ENCODE data around the gene ERMAP. TPM values are rescaled to one million over a fixed set of nuclear protein-coding genes. Genes with fewer than 3 reads are reported as not detected.
"Not testable (repeated sequence)": the region's sequence is repeated elsewhere in the genome, so short reads cannot be mapped to it uniquely, and the experiment has no call there.

ERMAP gene
- total RNA-seq, 1 donor from 2014 or later = 10.9 TPM

DNA sequence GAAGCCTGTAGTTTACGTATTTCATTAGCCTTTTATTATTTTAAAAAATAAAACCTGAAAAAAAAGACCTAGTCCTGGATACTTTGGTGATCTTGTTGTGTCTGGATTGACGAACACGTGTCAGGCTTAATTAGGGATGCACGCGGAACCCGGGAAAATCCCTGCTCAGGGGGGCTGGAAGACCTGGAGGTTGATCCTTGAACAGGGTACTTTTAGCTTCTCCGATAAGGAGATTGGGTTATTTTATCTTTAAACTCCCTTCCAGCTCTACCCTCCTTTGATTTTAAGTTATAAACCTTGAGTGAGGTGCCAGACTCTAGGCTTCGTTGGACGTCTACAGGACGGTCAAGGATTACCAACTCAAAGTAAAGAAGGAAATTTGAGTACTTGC is 28.9 kb downstream of the ERMAP start:
- peak; percentile 51 for DNase-seq

- DNase-seq = peak; percentile 97
Observed at GRCh38 chr1:42846257-42847110, 29.6 kb downstream of the ERMAP start, which contains the start of gene ZNF691. Gene ZNF691, plus strand, starts transcription at chr1:42846613. Its CDS starts 3,046 bp downstream, at chr1:42849659.

GRCh38 chr1:42847111-42847595 is 30.2 kb downstream of the ERMAP start:
- no peak for DNase-seq

DNA sequence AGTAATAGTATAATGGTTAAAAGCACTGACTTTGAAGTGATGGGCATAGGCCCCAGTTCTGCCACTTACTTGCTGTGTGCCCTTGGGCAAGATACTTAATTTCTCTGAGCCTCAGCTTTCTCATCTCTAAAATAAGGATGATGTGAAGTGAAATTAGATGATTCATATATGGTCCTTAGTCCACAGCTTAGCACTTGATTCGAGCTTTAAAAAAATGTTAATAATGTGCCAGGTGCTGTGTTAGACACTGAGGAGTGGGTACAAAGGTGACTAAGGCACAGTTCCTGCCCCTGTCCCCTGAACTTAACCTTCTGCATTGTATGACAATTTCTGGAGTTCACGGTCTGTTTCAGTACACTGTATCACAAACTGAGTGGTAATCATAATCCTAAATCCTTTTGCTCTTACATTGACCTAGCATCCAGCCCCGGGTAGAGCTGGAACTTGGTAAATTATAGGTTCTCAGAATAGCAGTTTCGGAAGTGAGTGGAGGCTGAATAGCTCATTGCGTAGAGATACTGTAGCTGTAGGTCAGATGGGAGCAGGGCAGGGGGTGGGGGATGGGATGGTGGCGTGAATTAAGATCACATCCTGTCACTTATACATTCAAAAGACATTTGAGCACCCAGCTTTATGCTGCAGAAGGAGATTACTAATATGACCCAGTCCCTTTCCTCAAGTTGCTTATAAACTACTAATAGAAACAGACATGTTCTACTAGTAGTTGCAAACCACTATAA is 31.0 kb downstream of the ERMAP start:
- no peak for DNase-seq

DNA sequence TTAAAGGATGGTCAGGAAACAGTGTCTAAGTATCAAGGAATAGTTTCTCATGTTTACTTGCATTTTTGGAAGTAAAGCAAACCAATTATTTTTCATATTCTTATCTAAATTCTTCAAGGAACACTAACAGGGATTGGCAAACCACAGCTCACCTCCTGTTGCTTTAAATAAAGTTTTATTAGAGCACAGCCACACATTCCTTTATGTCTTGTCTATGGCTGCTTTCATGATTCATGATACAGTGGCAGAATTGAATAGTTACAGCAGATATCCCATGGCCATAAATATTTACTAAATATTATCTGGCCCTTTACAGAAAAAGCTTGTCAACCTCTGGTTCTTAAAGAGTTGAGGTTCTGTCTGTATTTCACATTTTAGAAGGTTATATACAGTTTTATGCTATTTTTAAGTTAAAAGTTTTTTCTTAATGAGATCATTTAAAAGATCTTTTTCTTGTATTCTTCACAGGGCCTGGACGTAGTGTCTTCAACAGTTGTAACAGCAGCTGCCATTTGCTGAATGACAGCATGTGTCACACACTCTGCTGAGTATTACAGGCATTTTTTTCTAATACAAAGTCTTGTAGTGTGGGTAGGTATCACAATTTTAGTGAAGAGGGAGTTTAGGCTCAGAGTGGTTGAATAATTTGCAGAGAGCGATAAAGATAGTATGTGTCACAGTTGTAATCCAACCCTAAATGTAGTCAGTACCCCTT is 32.1 kb downstream of the ERMAP start:
- no peak for DNase-seq

DNA sequence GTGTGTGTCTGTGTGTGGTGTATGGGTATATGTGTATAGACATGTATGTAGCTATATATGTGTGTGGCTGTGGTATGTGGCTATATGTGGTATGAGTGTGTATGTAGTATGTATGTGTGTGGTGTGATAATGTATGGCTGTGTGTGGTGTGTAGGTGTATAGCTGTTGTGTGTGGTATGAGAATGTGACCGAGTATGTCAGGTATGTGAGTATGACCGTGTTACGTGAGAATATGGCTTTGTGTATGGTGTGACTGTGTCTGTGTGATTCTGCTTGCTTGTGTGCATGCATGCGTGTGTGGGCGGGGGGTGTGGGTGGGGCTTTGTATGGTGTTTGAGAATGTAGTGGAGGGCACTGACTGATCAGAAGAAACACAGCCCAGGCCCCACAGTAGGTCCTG is 33.0 kb downstream of the ERMAP start:
- DNase-seq = no peak

- DNase-seq = no peak
Observed at GRCh38 chr1:42851420-42851819, 34.5 kb downstream of the ERMAP start.

GRCh38 chr1:42851960-42852607 is 35.2 kb downstream of the ERMAP start:
- DNase-seq = no peak

DNA sequence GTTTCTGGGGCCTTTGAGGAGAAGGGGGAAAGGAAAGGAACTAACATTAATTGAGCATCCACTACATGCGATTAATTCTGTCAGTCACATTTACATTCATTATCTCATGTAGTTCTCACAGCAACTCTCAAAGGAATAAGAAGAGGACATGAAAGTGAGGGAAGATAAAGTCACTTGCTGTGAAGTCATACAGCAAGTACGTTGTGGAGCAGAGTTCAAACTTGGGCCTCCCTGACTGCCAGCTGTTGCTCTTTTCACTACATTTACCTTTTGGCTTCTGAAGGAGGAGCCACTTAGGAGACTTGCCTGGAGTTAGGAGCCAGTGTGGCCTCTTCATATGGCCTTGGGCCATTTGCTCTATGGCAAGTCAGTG is 35.7 kb downstream of the ERMAP start:
- no peak for DNase-seq

GRCh38 chr1:42853116-42853884 is 36.4 kb downstream of the ERMAP start:
- DNase-seq = no peak

- DNase-seq = not testable (repeated sequence)
Observed at GRCh38 chr1:42856554-42856953, 39.6 kb downstream of the ERMAP start.

GRCh38 chr1:42859366-42859765 is 42.4 kb downstream of the ERMAP start:
- DNase-seq = not testable (repeated sequence)

DNA sequence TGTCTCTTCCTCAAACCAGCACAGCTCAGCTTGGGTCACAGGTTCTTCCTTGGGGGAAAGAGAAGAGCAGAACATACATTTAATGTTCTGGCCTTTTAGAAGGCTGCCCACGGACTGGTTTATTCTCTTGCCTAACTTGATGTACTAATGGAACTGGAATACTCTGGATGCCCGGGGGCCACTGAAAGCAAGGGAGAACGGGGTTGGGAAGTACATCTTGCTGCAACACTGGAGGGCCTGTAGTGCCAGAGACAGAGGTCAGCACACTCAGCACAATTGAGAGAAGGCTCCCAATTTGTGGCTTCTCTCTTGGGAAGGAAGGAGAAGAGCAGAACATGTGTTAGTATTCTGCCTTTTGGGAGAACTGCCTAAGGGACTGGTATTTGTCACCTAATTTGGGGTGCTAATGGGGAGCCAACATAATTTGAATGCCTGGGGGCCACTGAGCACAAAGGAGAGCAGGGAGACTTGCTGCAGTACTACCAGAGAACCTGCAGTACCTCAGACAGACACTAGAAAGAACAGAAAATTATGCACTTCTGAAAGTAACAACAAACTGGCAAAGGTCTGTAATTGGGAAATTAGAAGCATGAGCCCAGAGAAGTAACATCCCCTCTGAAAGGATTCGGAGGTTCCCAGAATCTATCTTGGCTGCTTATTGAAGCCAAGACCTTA is 43.6 kb downstream of the ERMAP start:
- DNase-seq = no peak

GRCh38 chr1:42861014-42861399 is 44.1 kb downstream of the ERMAP start:
- DNase-seq = no peak

DNA sequence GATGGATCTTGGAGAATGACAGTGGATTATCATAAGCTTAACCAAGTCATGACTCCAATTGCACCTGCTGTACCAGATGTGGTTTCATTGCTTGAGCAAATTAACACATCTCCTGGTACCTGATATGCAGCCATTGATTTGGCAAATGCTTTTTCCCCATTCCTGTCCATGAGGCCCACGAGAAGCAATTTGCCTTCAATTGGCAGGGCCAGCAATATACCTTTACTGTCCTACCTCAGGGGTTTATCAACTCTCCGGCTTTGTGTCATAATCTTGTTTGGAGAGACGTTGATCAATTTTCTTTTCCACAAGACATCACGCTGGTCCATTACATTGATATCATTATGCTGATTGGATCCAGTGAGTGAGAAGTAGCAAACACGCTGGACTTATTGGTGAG is 49.6 kb downstream of the ERMAP start:
- no peak for DNase-seq

DNA sequence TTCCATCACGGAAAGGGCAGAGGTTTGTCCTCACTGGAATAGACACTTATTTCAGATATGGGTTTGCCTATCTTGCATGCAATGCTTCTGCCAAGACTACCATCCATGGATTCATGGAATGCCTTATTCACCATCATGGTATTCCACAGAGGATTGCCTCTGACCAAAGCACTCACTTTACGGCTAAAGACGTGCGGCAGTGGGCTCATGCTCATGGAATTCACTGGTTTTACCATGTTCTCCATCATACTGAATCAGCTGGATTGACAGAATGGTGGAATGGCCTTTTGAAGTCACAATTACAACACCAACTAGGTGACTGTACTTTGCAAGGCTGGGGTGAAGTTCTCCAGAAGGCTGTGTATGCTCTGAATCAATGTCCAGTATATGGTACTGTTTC is 51.5 kb downstream of the ERMAP start:
- DNase-seq = not testable (repeated sequence)

- DNase-seq = not testable (repeated sequence)
Observed at GRCh38 chr1:42869254-42869653, 52.3 kb downstream of the ERMAP start.

DNA sequence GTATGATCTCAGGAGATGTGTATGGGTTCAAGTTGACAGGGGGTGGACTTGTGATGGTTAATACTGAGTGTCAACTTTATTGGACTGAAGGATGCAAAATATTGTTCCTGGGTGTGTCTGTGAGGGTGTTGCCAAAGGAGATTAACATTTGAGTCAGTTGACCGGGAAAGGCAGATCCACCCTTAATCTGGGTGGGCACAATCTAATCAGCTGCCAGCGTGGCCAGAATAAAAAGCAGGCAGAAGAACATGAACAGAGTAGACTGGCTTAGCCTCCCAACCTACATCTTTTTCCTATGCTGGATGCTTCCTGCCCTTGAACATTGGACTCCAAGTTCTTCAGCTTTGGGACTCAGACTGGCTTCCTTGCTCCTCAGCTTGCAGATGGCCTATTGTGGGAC is 52.8 kb downstream of the ERMAP start:
- DNase-seq = not testable (repeated sequence)

DNA sequence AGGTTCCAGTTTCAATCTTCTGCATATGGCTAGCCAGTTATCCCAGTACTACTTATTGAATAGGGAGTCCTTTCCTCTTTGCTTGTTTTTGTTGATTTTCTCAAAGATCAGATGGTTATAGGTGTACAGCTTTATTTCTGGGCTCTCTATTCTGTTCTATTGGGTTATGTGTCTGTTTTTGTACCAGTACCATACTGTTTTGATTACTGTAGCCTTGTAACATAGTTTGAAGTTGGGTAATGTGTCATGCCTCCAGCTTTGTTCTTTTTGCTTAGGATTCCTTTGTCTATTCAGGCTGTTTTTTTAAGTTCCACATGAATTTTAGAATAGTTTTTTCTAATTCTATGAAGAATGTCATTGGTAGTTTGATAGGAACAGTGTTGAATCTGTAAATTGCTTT is 56.2 kb downstream of the ERMAP start:
- DNase-seq = not testable (repeated sequence)

DNA sequence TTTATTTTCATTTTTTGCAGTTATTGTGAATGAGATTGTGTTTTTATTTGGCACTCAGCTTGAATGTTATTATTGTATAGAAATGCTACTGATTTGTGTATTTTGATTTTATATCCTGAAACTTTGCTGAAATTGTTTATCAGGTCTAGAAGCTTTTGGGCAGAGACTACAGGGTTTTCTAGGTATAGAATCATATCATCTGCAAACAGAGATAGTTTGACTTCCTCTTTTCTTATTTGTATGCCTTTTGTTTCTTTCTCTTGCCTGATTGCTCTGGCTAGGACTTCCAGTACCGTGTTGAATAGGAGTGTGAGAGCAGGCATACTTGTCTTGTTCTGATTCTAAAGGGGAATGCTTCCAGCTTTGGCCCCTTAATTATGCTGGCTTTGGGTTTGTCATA is 56.7 kb downstream of the ERMAP start:
- DNase-seq = no peak

DNA sequence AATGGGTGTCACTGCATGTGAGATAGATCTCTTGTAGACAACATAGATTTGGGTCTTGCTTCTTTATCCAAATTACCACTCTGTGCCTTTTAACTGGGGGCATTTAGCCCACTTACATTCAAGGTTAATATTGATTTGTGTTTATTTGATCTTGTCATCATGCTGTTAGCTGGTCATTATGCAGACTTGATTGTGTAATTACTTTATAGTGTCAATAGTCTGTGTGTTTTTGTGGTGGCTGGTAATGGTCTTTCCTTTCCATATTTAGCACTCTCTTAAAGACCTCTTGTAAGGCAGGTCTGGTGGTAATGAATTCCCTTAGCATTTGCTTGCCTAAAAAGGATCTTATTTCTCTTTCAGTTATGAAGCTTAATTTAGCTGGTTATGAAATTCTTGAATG is 59.1 kb downstream of the ERMAP start:
- DNase-seq = no peak

Data from skin of body (tissue), 2 donors.